GM18873 (cell line): Measurements from ENCODE around the gene HSD11B1.
"Not testable (repeated sequence)": the region's sequence is repeated elsewhere in the genome, so short reads cannot be mapped to it uniquely, and the experiment has no call there.

Experiments
- ATAC-seq: cut with Tn5 transposase; IDR thresholded peaks from one replicate; pipeline ENCODE4 v1.9.1; 2021; ENCODE audit warnings: mild to moderate bottlenecking, moderate library complexity, moderate number of reproducible peaks; ENCODE audit not compliant: unreplicated experiment, low FRiP score

HSD11B1 gene

DNA sequence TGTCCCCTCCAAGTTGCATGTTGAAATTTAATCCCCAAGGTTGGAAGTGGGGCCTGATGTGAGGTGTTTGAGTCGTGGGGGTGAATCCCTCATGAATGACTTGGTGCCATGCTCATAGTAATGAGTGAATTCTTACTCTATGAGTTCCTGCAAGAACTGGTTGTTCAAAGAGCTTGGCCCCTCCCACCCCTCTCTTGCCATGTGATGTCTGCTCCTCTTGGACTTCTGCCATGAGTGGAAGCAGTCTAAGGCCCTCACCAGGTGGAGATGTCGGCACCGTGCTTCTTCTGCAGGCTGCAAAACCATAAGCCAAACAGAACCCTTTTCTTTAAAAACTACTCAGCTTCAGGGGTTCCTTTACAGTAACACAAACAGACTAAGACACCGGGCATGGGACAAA, 15.2 kb upstream of the HSD11B1 start:
- ATAC-seq = no peak

DNA sequence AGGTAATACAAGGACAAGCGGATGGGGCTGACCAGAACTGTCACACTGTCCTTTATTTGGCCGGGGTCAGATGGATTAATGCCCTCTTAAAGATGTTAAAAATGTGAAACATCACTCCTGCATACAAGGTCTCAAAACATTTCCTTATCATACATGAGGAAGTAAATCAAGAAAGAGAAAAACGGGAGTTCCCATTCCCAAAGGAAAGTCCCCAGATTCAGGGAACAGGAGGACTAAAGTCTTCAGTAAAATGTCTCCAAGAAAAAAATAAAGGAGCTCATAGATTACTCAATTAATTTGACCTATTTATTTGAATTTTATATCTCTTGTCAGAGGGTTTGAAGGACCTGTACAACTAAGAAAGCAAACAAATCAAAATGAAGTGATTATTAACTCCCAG, 13.4 kb upstream of the HSD11B1 start:
- no peak for ATAC-seq

DNA sequence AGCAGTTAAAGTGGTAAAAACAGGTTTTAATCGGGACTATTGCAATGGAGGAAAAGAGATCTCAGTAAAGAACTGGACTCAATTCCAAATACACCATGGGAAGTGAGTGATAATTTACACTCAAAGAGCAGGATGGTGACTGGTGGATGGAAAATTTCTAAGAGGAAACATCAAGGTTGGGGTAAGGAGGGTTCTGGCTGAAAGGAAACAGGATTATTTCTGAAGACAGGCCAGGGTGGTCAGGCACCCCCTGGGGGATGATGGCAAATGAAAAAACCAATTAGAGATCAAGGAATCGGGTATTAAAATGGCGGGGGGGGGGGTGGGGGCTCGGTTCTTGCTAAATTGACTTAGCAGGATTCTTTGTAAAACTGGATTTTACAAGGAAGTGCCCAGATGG, 12.3 kb upstream of the HSD11B1 start:
- no peak for ATAC-seq

DNA sequence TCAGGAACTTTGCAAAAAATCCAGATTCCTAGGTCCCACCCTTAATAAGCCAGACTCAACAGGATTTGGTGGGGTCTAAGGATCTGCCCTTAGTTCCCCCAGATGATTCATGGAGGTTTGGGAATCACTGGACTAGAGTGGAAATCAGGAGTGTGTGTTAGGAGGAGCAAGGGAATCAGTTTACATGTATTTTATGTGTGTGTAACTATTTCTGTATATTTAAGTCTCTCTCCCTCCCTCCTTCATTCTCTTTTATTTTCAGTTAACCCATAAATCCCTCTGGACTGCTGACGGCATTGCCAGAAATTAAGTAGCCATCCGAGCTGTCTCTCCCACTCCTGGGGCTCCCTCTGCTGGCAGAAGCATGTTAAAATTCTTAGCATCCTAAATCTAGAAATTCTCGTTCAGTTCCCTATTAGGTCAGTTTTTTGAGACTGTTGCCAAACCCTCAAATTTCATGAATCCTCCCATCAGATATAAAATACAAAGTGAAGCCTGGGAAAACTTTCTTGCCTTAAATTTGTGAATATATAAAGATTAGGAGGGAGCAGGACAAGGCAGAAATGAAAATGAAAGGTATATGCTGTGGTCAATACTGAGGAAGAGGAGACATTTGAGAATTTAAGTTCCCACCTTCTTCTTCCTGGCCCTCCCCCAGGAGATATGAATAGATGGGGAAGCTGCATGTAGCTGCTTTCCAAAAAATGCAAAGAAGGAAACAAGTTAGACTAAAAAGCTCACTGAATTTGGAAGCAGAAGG, 11.7 kb upstream of the HSD11B1 start:
- ATAC-seq = no peak

DNA sequence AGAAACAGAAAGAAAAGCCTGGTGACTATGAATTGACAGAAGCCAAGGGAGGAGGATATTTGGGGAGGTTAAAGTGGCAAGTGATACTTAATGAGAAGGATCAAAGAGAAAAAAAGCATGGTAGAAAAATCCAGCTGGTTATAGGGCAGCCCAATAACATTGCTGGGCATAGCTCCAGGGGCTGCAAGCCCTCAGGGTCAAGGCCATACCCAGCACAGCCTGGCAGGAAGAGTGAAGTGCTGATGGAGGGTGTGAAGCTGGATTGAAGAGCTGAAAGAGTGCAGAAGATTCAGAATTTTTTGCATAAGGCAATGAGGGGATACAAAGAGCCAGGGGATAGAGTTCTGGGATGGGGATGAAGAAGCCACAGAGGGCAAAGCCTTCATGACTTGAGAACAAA, 8.0 kb upstream of the HSD11B1 start:
- ATAC-seq = no peak

DNA sequence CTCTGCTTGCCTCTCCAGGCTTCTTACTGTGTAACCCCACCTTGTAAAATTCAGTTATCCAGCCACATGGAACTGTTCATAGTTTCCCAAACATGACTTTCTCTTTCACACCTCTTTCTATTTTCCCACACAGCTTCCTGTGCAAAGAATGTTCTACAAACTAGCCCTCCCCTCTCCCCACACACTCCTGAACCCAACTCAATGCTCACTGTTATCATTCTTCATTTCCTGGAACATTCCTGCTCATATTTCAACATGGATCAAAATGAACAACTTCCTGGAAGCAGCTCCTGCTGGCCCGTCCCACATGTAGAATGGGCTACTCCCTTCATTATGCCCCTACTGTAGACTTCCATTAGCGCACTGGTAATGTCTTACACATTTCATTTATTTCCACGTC, 7.5 kb upstream of the HSD11B1 start:
- ATAC-seq = no peak

DNA sequence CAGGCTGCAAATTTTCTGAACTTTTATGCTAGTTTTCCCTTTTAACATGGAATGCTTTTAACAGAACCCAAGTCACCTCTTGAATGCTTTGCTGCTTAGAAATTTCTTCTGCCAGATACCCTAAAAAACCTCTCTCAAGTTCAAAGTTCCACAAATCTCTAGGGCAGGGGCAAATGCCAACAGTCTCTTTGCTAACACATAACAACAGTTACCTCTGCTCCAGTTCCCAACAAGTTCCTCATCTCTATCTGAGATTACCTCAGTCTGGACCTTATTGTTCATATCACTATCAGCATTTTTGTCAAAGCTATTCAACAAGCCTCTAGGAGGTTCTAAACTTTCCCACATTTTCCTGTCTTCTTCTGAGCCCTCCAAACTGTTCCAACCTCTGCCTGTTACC, 4.0 kb upstream of the HSD11B1 start:
- ATAC-seq = not testable (repeated sequence)

DNA sequence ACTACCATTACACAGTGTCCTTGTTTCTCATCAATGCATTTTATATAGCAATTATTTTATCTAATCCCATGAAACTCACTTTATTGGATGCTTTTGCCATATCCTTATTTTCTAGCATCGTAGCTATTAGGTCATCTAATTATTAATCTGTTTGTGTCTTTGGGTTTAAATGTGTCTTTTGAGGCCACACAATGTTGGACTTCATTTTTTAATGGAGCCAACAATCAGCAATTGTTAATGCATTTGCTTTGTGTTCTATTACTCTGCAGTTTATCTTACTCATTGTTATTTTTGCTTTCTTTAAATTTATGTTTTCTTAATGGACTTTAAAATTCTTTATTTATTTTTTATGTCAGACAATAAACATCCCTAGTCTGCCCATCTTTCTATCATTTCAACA, 1.8 kb upstream of the HSD11B1 start:
- ATAC-seq = no peak

DNA sequence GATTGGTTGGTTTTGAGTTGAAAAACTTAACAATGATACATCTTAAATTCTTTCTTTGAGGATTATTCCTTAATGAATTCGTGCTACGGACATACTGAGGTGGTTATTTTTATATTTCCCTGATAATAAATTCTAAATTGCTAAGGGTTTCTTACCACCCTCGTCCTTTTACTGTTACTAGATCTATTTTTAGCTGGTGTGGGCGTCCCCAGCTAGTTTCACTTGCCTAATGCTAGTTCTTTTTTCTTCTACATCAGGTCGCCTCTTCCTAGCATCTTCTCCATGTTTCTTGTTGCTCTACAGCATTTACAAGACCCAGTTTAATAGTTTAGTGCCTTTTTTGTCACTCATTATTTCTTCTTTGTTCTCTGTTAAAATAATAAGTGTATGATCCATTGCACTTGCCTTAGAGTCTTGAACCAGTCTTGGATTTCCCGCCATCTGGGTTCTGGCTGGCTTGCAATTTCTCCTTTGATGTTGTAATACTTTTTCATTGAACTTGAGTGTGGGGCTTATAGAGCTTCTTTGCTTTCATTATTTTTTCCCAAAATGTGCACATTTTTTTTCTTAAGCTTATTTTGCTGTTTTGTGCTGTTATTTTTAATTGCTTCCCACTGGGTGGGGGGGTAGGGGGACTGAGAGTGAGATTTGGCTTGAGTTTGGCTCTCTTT, 677 bp upstream of the HSD11B1 start:
- no peak for ATAC-seq

DNA sequence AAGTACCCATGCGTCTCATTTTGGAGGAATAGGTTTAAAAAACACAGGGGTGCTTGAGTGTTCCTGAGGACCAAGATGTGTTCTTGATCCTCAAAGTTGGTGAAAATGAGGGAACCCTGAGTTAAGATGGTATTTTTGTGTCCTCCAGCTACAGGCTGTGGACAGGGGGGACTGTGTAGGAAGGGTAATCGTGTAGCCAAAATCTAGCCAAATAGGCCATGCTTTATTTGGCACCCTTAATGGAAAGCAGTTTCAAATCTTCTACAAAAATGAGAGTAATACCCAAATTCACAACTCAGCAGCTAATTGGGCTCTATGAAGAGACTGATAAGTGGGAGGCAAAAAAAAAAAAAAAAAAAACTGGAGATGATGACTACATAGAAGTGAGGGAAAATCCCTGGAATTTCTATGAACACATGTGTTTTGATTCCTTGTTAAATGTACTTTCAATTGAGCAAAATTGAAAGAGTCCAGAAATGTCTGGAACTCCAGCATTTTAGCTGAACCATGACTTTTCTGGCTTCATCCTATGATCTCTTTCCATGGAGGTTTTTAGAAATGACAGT, 470 bp downstream of the HSD11B1 start:
- no peak for ATAC-seq

DNA sequence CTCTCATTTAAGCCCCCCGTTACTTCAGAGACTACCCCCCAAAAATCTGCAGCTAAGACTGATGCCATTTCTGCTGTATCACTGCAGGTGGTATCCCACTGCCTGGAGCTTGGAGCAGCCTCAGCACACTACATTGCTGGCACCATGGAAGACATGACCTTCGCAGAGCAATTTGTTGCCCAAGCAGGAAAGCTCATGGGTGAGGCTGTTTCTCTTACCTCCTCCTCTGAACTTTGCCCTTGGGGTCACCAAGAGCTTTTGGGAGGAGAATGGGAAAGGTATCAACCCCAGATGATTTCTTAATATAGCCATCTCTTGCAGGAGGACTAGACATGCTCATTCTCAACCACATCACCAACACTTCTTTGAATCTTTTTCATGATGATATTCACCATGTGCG, 2.0 kb downstream of the HSD11B1 start:
- ATAC-seq = no peak

DNA sequence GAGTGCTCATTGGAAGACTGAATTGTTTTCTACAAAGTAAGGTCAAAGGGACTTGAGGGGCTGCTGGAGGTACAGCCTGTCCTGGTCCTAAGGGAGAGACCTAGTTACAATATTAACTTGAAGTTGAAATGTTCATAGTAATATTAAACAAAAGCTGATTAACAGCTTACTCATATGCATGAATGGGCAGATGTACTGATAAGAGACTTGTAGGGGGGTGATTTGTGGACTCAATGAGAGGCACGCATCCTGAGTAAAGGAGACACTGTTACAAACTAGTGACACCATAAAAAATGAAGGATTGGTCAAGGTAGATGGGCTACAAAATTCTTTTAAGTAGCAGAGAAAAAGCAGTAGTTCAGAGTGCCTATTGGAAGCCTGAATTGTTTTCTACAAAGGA, 2.7 kb downstream of the HSD11B1 start:
- no peak for ATAC-seq

DNA sequence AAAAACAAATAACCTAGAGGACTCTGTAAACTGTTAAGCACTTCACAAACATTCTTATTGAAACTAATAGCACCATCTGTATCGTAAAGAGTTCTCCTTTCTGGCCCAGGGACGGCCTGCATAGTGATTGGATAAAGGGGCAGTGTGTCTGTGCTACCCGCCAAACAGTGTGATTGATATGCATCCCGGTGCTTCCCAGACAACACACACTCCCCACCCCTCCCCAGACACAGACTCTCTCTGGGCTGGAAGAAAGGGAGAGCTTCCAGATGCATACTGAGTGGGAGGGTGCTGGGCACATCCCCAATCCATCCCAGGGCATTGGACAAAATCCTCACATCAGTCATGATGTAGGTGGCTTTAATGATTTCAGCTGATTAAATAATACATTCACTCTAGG, 3.7 kb downstream of the HSD11B1 start:
- no peak for ATAC-seq

DNA sequence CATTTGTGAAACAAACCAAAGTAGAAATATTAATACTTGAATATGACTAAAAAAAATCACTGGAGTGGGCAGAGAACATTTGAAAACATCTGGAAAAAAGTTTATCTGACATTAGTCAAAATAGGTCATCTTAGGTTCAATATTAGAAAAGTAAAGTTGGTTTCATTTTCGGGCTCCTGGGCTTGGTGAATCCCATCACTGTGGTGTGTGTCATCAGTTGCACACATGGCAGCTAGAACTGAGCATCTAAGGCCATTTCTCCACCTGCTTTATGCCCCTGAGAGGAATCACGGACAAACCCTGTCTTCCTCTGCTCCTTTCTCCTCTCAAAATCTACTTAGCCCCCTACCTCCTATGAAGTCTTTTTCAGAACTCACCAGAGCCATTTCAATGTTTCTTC, 5.4 kb downstream of the HSD11B1 start:
- ATAC-seq = no peak

DNA sequence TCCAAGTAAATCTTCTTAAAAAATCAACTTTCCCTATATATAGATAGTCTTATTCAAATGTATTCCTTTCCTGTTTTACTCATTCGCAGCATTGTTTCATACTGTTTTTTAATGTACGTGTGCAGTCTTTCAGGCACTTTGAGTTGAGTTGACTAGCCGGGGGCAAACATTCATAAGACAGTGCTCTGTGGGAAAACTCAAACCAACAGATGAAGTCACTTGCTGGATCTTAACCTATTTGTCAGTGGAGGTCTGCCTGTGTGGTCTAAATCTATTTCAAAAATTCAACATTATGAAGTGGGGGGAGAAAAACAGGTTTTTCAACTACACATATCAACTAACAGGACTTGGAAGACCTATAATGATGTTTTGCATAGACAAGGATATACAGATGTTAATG, 6.2 kb downstream of the HSD11B1 start:
- no peak for ATAC-seq

DNA sequence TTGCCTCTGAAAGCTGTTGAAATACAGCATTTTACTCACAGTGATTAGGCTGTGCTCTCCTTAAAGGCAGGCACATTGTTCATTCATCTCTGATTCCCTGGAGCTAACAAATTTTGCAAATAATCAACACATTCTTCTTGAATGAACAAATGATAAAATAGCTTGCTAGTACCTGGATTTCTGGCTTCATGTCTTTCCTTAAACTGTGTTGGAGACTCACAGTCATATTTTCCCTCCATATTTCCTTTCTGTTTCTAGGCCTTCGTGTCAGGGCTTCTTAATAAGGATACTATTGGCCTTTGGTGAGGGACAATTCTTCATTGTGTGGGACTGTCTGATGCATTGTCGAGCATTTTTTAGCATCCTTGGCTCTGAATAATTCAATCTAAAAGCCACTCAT, 9.7 kb downstream of the HSD11B1 start:
- ATAC-seq = no peak

DNA sequence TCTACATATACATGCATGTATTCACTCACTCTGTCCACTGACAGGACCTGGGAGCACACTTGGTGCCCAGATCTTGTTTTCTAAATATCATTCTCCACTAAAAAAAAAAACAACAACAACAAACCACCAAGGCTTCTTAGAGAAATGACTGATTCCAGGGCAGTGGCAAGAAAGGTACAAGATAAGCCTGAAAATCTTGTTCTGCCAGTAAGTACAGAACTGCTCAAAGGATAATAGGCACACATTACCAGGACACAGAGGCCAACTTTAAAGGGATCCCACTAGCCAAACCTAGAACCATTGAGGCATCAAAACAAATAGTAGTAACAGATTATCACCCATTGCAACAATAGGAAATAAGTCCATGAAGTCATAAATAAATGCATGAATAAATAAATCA, 10.7 kb downstream of the HSD11B1 start:
- ATAC-seq = no peak

DNA sequence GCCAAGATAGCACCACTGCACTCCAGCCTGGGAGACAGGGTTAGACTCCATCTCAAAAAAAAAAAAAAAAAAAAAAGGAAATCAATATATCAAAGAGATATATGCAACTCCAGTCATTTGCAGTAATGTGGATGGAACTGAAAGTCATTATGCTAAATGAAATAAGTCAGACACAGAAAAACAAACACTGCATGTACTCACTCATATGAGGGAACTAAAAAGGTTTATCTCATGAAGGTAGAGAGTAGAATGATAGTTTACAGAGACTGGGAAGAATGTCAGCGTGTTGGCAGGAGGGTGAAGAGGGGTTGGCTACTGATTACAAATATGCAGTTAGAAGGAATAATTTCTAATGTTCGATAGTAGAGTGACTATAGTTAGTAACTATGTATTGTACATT, 13.2 kb downstream of the HSD11B1 start:
- no peak for ATAC-seq

DNA sequence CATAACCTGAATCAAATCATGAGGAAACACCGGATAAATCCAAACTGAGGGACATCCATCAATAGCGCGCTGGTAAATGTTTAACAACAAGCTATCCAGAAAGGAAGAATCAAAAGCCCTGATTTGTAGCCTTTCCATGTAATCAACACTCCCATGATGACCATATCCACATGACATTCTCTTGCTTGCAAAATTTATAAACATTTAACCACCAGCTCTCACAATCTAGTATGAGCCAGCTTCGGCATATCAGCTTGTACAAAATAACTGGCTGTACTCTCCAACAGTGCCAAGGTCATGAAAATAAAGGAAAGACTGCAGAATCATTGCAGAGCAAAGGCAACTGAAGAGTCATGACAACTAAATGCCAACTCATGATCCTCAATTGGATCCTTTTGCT, 15.7 kb downstream of the HSD11B1 start:
- ATAC-seq = no peak

DNA sequence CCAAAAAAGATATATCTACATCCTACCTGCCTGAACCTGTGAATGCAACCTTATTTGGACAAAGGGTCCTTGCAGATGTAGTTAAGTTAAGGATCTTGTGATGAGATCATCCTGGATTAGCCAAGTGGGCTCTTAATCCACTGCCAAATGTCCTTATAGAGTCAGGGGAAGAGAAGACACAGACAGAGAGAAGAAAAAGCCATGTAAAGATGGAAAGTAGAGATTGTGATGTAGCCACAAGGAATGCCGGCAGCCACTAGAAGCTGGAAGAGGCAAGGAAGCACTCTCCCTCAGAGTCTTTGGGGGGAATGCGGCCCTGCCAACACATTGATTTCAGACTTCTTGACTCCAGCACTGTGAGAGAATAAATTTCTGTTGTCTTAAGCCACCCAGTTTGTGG, 16.2 kb downstream of the HSD11B1 start:
- no peak for ATAC-seq

DNA sequence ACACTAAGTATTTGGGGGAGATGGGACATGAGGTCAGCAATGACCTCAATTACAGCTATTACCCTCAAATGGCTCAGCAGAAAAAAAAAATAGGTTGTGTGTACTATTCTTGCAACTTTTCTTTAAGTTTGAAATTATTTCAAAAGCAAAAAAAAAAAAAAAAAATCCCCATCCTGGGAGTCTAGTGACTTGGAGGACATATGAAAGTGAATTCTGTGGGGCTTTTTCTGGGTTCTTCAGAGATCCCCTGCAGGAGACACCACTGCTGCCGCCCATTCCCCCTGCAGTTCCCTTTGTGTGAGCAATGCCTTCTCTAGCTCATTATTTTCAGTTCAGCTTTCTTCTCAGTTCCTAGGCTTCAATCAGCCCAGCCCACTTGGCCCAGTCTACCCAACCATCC, 16.7 kb downstream of the HSD11B1 start:
- ATAC-seq = no peak

DNA sequence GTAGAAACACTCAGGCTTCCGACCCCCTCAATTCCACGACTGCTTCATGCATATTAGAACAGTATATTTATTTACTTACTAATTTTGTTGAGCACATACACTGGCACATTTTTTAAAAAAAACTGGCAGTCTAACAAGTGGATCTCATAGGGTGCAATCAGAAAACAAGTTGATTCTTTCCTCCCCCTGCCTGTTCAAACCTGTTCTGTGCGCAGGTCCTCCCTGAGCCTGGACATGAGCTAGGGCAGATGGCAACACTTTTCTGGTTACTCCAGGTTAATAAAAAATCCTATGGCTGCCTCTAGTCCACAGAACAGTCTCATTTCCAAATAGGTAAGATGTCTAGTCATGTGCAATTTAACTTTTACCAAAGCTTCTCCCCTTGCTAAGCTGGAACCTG, 18.6 kb downstream of the HSD11B1 start:
- no peak for ATAC-seq
